Naive B cell (primary cell): Measurements from ENCODE around the gene RPL13A. TPM values are rescaled to one million over a fixed set of nuclear protein-coding genes. Genes with fewer than 3 reads are reported as not detected.

Experiments used
- ATAC-seq, 2 donors: fragments of 150-1000 bp; cut with Tn5 transposase; 2 replicates each; pipeline ENCODE4 v1.10.0; 2021; ENCODE audit warnings: low read depth in 2 of 2, mild to moderate bottlenecking in 2 of 2, moderate library complexity in 2 of 2
- DNase-seq: peaks from one replicate; pipeline ENCODE4 v3.0.0; 2022
- H3K27ac Mint-ChIP-seq, 6 donors: one replicate each; pipeline ENCODE4 v1.8.0; 2020 to 2022; ENCODE audit warnings: mild to moderate bottlenecking in 6 of 6, mixed read lengths in 6 of 6, moderate library complexity in 5 of 6, inconsistent platforms in 2 of 6
- H3K27me3 Mint-ChIP-seq, 3 donors: one replicate each; pipeline ENCODE4 v1.8.0; 2021 to 2022; ENCODE audit warnings: mixed read lengths in 3 of 3, mild to moderate bottlenecking in 1 of 3
- H3K36me3 Mint-ChIP-seq, 2 donors: one replicate each; pipeline ENCODE4 v1.8.0; 2020 to 2022; ENCODE audit warnings: mixed read lengths in 2 of 2, inconsistent platforms in 1 of 2, mild to moderate bottlenecking in 1 of 2
- H3K4me1 Mint-ChIP-seq, 3 donors: one replicate each; pipeline ENCODE4 v1.8.0; 2020 to 2022; ENCODE audit warnings: mixed read lengths in 3 of 3, inconsistent platforms in 1 of 3, mild to moderate bottlenecking in 1 of 3, moderate library complexity in 1 of 3
- H3K4me3 Mint-ChIP-seq, 8 donors: one replicate each; pipeline ENCODE4 v1.8.0; 2020 to 2022; ENCODE audit warnings: mild to moderate bottlenecking in 8 of 8, mixed read lengths in 8 of 8, moderate library complexity in 8 of 8, inconsistent platforms in 2 of 8
- H3K9me3 Mint-ChIP-seq, 7 donors: one replicate each; pipeline ENCODE4 v1.8.0; 2020 to 2022; ENCODE audit warnings: mixed read lengths in 7 of 7, mild to moderate bottlenecking in 5 of 7, inconsistent platforms in 2 of 7, moderate library complexity in 1 of 7
- polyA plus RNA-seq, 6 donors: library from polyadenylated mRNA; unstranded; fragments of 300-500 nt; fragmentation: Illumina TruSeq; gene quantifications; one replicate each; pipeline ENCODE4 v1.2.3, GENCODE V29; 2021; ENCODE audit warnings: low read depth in 6 of 6

RPL13A gene
- polyA plus RNA-seq, 6 donors from 2014 or later = 1,519 to 3,103 (median 2,606) TPM

GRCh38 chr19:49507803-49508494 lies 20.5 kb downstream of the RPL13A start:
- H3K27ac Mint-ChIP-seq = peak overlapping the region in 4 of 6 donors; percentile 19 to 92 (median 45)

DNA sequence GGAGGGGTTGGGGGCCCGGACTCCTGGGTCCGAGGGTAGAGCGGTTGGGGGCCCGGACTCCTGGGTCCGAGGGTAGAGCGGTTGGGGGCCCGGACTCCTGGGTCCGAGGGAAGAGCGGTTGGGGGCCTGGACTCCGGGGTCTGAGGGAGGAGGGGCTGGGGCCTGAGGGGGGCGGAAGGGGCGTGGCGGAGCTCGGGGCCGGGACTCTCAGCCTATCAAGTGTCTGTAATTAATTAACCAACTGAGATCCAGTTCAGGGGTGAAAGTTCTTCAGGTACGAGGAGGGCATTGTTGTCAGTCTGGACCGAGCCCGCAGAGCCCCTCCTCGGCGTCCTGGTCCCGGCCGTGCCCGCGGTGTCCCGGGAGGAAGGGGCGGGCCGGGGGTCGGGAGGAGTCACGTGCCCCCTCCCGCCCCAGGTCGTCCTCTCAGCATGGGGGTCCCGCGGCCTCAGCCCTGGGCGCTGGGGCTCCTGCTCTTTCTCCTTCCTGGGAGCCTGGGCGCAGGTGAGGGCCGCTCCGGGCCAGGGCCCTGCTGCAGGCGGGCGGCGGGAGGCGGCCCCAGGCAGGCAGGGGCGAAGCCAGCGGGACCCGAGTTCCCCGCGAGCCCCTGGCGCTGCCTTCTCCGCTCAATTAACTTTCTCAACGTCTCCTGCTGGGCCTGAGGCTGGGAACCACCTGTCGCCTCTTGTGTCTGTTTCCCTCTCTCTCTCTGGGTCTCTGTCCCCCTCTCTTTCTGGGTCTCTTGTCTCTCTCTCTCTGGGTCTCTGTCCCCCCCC lies 25.8 kb downstream of the RPL13A start:
- Mint-ChIP-seq H3K36me3 (peaks cover 0 to 4% of the 10 kb centered on the region in 2 donors), H3K4me1 (peaks cover 37 to 40% (median 39%) of the 10 kb centered on the region in 3 donors), H3K27ac (peak overlapping the region; percentile 28 to 95 (median 91)), H3K27me3 (no peaks in the 10 kb centered on the region), H3K9me3 (no peaks in the 10 kb centered on the region), H3K4me3 (peak overlapping the region; percentile 85 to 97 (median 94))
- no peak for DNase-seq
- ATAC-seq = peak; percentile 75 to 76

More at GRCh38 chr19:49507803-49508494, 20.5 kb downstream of the RPL13A start:
- Mint-ChIP-seq H3K4me3 (no peak overlapping the region), H3K27me3 (no peaks in the 10 kb centered on the region), H3K4me1 (peaks cover 22 to 31% (median 28%) of the 10 kb centered on the region in 3 donors), H3K36me3 (no peaks in the 10 kb centered on the region), H3K9me3 (no peaks in the 10 kb centered on the region)
- ATAC-seq (no peak), DNase-seq (no peak)

DNA sequence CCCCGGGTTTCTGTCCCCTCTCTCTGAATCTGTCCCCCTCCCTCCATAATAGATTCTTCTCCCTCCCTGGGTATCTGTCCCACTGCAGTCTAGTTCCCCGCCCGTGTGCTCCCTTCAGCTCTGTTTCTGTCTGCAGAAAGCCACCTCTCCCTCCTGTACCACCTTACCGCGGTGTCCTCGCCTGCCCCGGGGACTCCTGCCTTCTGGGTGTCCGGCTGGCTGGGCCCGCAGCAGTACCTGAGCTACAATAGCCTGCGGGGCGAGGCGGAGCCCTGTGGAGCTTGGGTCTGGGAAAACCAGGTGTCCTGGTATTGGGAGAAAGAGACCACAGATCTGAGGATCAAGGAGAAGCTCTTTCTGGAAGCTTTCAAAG lies 26.3 kb downstream of the RPL13A start:
- Mint-ChIP-seq H3K9me3 (no peaks in the 10 kb centered on the region), H3K36me3 (peaks cover 0 to 4% of the 10 kb centered on the region in 2 donors), H3K27me3 (no peaks in the 10 kb centered on the region), H3K4me3 (peak overlapping the region; percentile 85 to 95 (median 93)), H3K4me1 (peaks cover 36 to 40% (median 39%) of the 10 kb centered on the region in 3 donors), H3K27ac (peak overlapping the region in 4 of 6 donors; percentile 88 to 95 (median 91))
- DNase-seq (no peak), ATAC-seq (no peak)

DNA sequence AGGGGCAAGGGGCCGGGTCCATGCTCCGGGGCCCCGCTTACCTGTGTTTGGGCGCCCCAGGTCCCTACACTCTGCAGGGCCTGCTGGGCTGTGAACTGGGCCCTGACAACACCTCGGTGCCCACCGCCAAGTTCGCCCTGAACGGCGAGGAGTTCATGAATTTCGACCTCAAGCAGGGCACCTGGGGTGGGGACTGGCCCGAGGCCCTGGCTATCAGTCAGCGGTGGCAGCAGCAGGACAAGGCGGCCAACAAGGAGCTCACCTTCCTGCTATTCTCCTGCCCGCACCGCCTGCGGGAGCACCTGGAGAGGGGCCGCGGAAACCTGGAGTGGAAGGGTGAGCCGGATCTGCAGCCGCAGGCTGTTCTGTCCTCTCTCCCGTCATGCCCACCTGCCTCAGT lies 26.7 kb downstream of the RPL13A start:
- ATAC-seq = no peak

DNA sequence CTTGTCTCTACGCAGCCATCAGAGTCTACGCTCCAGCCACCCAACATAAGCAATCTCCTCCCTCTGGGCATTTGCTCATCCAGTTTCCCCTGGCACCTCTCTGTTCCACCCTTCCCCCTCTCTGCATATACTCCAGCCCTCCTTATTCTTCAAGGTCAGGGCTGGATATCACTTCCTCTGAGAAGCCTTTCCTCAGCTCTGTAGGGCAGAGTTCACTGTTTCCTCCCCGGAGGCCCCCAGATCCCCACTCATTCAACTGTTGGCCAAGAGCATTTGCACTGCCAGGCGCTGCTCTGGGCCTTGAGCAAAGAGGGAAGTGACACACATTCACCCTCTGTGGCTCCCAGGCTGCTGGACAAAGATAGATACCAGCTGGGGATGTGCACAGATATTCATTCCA lies 28.4 kb downstream of the RPL13A start:
- H3K4me1 Mint-ChIP-seq = peaks cover 36 to 43% (median 40%) of the 10 kb centered on the region in 3 donors
- peak overlapping the region in 6 of 8 donors; percentile 38 to 87 (median 62) for H3K4me3 Mint-ChIP-seq
- DNase-seq (no peak), ATAC-seq (no peak)
- peaks cover 0 to 4% of the 10 kb centered on the region in 2 donors for H3K36me3 Mint-ChIP-seq
- H3K27ac Mint-ChIP-seq = peak overlapping the region in 2 of 6 donors; percentile 43 to 93
- no peaks in the 10 kb centered on the region for H3K27me3 Mint-ChIP-seq
- no peaks in the 10 kb centered on the region for H3K9me3 Mint-ChIP-seq

More for the DNA sequence above, 26.7 kb downstream of the RPL13A start:
- no peaks in the 10 kb centered on the region for H3K9me3 Mint-ChIP-seq
- peaks cover 0 to 4% of the 10 kb centered on the region in 2 donors for H3K36me3 Mint-ChIP-seq
- H3K27ac Mint-ChIP-seq = peak overlapping the region in 1 of 6 donors; percentile 89
- H3K27me3 Mint-ChIP-seq = no peaks in the 10 kb centered on the region
- no peak for DNase-seq
- peaks cover 36 to 40% (median 39%) of the 10 kb centered on the region in 3 donors for H3K4me1 Mint-ChIP-seq
- peak overlapping the region in 7 of 8 donors; percentile 85 to 95 (median 93) for H3K4me3 Mint-ChIP-seq

DNA sequence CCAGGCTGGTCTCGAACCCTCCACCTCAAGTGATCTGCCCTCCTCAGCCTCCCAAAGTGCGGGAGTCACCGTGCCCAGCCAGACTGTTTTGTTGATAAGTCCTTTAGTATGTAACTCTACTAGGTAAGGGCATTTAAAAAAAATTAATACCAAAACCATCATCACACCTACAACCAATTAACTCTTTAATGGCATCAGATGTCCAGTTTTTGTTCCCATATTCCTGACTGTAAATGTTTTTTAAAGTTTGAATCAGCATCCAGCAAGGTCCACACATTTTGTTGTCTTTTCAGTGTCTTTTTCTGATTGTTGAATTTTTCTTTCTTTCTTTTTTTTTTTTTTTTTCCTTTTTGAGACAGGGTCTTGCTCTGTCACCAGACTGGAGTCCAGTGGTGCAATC lies 30.6 kb downstream of the RPL13A start:
- H3K4me3 Mint-ChIP-seq = peak overlapping the region in 2 of 8 donors; percentile 24 to 26
- H3K9me3 Mint-ChIP-seq = no peaks in the 10 kb centered on the region
- DNase-seq (no peak), ATAC-seq (no peak)
- peaks cover 0 to 4% of the 10 kb centered on the region in 2 donors for H3K36me3 Mint-ChIP-seq
- H3K4me1 Mint-ChIP-seq = peaks cover 20 to 27% (median 22%) of the 10 kb centered on the region in 3 donors
- peak overlapping the region in 1 of 6 donors; percentile 61 for H3K27ac Mint-ChIP-seq
- no peaks in the 10 kb centered on the region for H3K27me3 Mint-ChIP-seq

GRCh38 chr19:49520705-49521319 lies 33.4 kb downstream of the RPL13A start:
- H3K27me3 Mint-ChIP-seq = no peaks in the 10 kb centered on the region
- ATAC-seq = no peak

GRCh38 chr19:49524812-49525455 lies 37.5 kb downstream of the RPL13A start:
- no peak for DNase-seq

More at GRCh38 chr19:49520705-49521319, 33.4 kb downstream of the RPL13A start:
- Mint-ChIP-seq H3K4me1 (peaks cover 10 to 13% (median 11%) of the 10 kb centered on the region in 3 donors), H3K36me3 (peaks cover 0 to 2% of the 10 kb centered on the region in 2 donors), H3K9me3 (no peaks in the 10 kb centered on the region), H3K4me3 (no peak overlapping the region), H3K27ac (no peak overlapping the region)
- no peak for DNase-seq

GRCh38 chr19:49528211-49528771 lies 40.9 kb downstream of the RPL13A start:
- peak overlapping the region in 7 of 8 donors; percentile 60 to 90 (median 80) for H3K4me3 Mint-ChIP-seq
- DNase-seq (no peak), ATAC-seq (peak in 1 of 2 donors; percentile 4)
- peak overlapping the region in 2 of 6 donors; percentile 63 to 74 for H3K27ac Mint-ChIP-seq
- peaks cover 0 to 6% of the 10 kb centered on the region in 2 donors for H3K36me3 Mint-ChIP-seq
- no peaks in the 10 kb centered on the region for H3K9me3 Mint-ChIP-seq
- peaks cover 0 to 10% (median 0%) of the 10 kb centered on the region in 3 donors for H3K27me3 Mint-ChIP-seq
- peaks cover 18 to 21% (median 21%) of the 10 kb centered on the region in 3 donors for H3K4me1 Mint-ChIP-seq

More at GRCh38 chr19:49524812-49525455, 37.5 kb downstream of the RPL13A start:
- Mint-ChIP-seq H3K4me3 (peak overlapping the region in 1 of 8 donors; percentile 50), H3K27ac (peak overlapping the region in 1 of 6 donors; percentile 93), H3K4me1 (peaks cover 12 to 17% (median 14%) of the 10 kb centered on the region in 3 donors), H3K27me3 (peaks cover 0 to 6% (median 0%) of the 10 kb centered on the region in 3 donors), H3K9me3 (no peaks in the 10 kb centered on the region), H3K36me3 (peaks cover 0 to 6% of the 10 kb centered on the region in 2 donors)
- ATAC-seq = no peak

DNA sequence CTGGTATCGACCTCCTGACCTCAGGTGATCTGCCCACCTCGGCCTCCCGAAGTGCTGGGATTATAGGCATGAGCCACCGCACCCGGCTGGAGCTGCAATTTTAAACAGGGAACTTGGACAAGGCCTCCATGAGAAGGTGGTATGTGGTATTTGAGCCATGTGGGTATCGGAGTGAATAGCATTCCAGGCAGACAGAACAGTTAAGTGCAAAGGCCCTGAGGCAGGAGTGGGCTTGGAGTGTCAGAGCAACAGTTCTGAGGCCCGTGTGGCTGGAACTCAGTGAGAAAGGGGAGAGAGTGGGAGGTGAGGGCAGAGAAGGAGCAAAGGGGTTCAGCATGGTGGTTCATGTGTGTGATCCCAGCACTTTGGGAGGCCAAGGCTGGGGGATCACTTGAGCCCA lies 43.3 kb downstream of the RPL13A start:
- Mint-ChIP-seq H3K27ac (no peak overlapping the region), H3K36me3 (peaks cover 0 to 6% of the 10 kb centered on the region in 2 donors), H3K4me3 (peak overlapping the region in 1 of 8 donors; percentile 20), H3K9me3 (no peaks in the 10 kb centered on the region), H3K27me3 (peaks cover 0 to 17% (median 0%) of the 10 kb centered on the region in 3 donors), H3K4me1 (peaks cover 31 to 38% (median 36%) of the 10 kb centered on the region in 3 donors)
- DNase-seq = no peak
- ATAC-seq = no peak

GRCh38 chr19:49533551-49534488 lies 46.4 kb downstream of the RPL13A start:
- Mint-ChIP-seq H3K9me3 (no peaks in the 10 kb centered on the region), H3K27me3 (peaks cover 0 to 11% (median 0%) of the 10 kb centered on the region in 3 donors), H3K27ac (peak overlapping the region in 5 of 6 donors; percentile 44 to 95 (median 89)), H3K4me3 (peak overlapping the region; percentile 81 to 91 (median 90)), H3K36me3 (no peaks in the 10 kb centered on the region), H3K4me1 (peaks cover 23 to 43% (median 38%) of the 10 kb centered on the region in 3 donors)
- peak; percentile 87 for DNase-seq
- peak; percentile 86 for ATAC-seq
